ENCODE results near the gene CDH23. TPM values are rescaled to one million over a fixed set of nuclear protein-coding genes. Genes with fewer than 3 reads are reported as not detected.

Gene CDH23
- total and polyA plus RNA-seq, 10 of the 15 experiments (the other 5 are each of a cell fraction or from before 2014, with no cell fraction given): 0.09 to 0.40 (median 0.15) TPM; not detected in 1

DNA sequence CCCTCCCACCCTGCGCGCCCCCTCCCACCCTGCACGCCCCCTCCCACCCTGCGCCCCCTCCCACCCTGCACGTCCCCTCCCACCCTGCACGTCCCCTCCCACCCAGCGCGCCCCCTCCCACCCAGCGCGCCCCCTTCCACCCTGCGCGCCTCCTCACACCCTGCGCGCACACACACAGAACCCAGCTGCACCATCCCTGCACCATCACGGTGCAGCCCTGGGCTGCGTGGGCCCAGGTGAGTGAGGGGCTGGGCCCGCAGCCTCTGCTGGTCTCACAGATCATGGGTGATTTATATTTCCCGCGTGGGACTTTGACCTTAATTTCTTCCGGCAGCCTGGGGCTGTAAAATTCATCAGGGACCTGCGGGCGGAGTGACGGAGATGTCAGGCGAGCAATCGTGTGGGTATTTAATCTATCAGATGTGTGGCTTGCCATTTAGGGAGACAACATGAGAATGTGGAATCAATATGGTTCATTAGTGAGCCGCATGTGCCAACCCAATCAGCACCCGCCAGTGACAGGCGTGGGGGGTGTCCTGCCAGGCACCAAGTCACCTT is 265.1 kb downstream of the CDH23 start:
- no peak for ATAC-seq
- ChIA-PET SMC1A (ENCODE audit: uncharacterized antibody, unreplicated experiment) (no interaction called here), POLR2A (no interaction called here)
- TF ChIP-seq FOXK2 (IDR thresholded peaks at IDR 0.05) (no peak), ATF7 (IDR thresholded peaks at IDR 0.05; ENCODE audit: low read depth) (no peak), BACH1 (IDR thresholded peaks at IDR 0.05; ENCODE audit: borderline replicate concordance) (no peak), MYB (IDR thresholded peaks at IDR 0.05; ENCODE audit: borderline replicate concordance, low read depth, low read length) (no peak), POLR2AphosphoS5 (IDR thresholded peaks at IDR 0.05; ENCODE audit: low read length) (no peak), NR2F1 (conservative IDR thresholded peaks at IDR 0.05) (no peak), SMAD1 (IDR thresholded peaks at IDR 0.05; ENCODE audit: low read depth, partially characterized antibody) (no peak), ZNF274 (IDR thresholded peaks at IDR 0.05; ENCODE audit: insufficient read depth, insufficient read length) (no peak), BMI1 (IDR thresholded peaks at IDR 0.05; ENCODE audit: borderline replicate concordance) (no peak), HSF1 (IDR thresholded peaks at IDR 0.05; ENCODE audit: low read depth, low read length) (no peak), ZNF217 (IDR thresholded peaks at IDR 0.05) (no peak), USF2 (IDR thresholded peaks at IDR 0.05; ENCODE audit: borderline replicate concordance, low read depth, low read length) (no peak), CEBPZ (IDR thresholded peaks at IDR 0.05; ENCODE audit: low read depth, low read length) (no peak)
- TF ChIP-seq, protein P1, sequence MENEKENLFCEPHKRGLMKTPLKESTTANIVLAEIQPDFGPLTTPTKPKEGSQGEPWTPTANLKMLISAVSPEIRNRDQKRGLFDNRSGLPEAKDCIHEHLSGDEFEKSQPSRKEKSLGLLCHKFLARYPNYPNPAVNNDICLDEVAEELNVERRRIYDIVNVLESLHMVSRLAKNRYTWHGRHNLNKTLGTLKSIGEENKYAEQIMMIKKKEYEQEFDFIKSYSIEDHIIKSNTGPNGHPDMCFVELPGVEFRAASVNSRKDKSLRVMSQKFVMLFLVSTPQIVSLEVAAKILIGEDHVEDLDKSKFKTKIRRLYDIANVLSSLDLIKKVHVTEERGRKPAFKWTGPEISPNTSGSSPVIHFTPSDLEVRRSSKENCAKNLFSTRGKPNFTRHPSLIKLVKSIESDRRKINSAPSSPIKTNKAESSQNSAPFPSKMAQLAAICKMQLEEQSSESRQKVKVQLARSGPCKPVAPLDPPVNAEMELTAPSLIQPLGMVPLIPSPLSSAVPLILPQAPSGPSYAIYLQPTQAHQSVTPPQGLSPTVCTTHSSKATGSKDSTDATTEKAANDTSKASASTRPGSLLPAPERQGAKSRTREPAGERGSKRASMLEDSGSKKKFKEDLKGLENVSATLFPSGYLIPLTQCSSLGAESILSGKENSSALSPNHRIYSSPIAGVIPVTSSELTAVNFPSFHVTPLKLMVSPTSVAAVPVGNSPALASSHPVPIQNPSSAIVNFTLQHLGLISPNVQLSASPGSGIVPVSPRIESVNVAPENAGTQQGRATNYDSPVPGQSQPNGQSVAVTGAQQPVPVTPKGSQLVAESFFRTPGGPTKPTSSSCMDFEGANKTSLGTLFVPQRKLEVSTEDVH (IDR thresholded peaks at IDR 0.05; ENCODE audit: low read depth, partially characterized antibody): no peak

More for the DNA sequence above, 265.1 kb downstream of the CDH23 start:
- WGBS (ENCODE audit: insufficient coverage, insufficient replicate concordance, low lambda C conversion rate, missing lambda C conversion rate): 51% methylated on average over 15 of the region's 28 CpGs
- Histone ChIP-seq H3K9me3 (replicated peaks; ENCODE audit: control insufficient read depth, insufficient read depth, low read length) (no peaks in the 10 kb centered on the region), H3K4me2 (ENCODE audit: control insufficient read depth, insufficient read depth) (no peak overlapping the region), H2AFZ (ENCODE audit: control insufficient read depth, low read depth, low read length) (no peak overlapping the region), H3K4me3 (no peak overlapping the region), H3K27me3 (replicated peaks in 1 of 2; ENCODE audit: control insufficient read depth in 2 of 2, insufficient read depth in 2 of 2, low read length in 1 of 2) (no peaks in the 10 kb centered on the region; a peak in 2 of 4 replicates), H3K79me2 (ENCODE audit: control insufficient read depth, insufficient read depth, low read length) (no peaks in the 10 kb centered on the region), H3K36me3 (ENCODE audit: control insufficient read depth in 2 of 2, insufficient read depth in 2 of 2, low read length in 1 of 2) (no peaks in the 10 kb centered on the region), H3K4me1 (ENCODE audit: control insufficient read depth, insufficient read depth, low read length) (peaks cover 3% of the 10 kb centered on the region), H3K9ac (ENCODE audit: control insufficient read depth, insufficient read depth, low read length) (no peak overlapping the region), H3K27ac (ENCODE audit: control insufficient read depth, insufficient read depth) (no peak overlapping the region), H4K20me1 (ENCODE audit: control insufficient read depth, insufficient read depth) (no peaks in the 10 kb centered on the region)
- FAIRE-seq: no peak
- intact Hi-C loops (cut with micrococcal nuclease; ENCODE audit: unreplicated experiment): no loop called here
- no peak for DNase-seq (ENCODE audit: low read depth, low spot score)
- in situ Hi-C loops (cut with MboI): no loop called here
- CTCF ChIA-PET: interaction anchor here (3.3 kb wide), 1 partner anchor 34 kb away, joined by 47 read pairs; no protein-coding TSS in a partner anchor
- RAD21 ChIA-PET (ENCODE audit: unreplicated experiment): no interaction called here
- no TSS peak for BruUV-seq (replicated peaks)

Data from GM12878 (cell line).